Epidermal melanocyte (primary cell): ENCODE results near the gene GFAP.
A peak's percentile ranks its signal among the peaks of the same experiment; 100 is the strongest.

Experiments
- DNase-seq: peaks from one replicate; pipeline ENCODE4 v3.0.0; 2011; ENCODE audit warnings: low spot score; ENCODE audit not compliant: insufficient read length

GFAP gene

GRCh38 chr17:44932096-44932786 lies 16.9 kb upstream of the GFAP start:
- no peak for DNase-seq

GRCh38 chr17:44931376-44931775 lies 16.1 kb upstream of the GFAP start:
- no peak for DNase-seq

GRCh38 chr17:44930667-44931066 lies 15.4 kb upstream of the GFAP start:
- no peak for DNase-seq

- DNase-seq, result peak; percentile 11
These were observed 13.8 kb upstream of the GFAP start for GRCh38 chr17:44928950-44929720.

DNA sequence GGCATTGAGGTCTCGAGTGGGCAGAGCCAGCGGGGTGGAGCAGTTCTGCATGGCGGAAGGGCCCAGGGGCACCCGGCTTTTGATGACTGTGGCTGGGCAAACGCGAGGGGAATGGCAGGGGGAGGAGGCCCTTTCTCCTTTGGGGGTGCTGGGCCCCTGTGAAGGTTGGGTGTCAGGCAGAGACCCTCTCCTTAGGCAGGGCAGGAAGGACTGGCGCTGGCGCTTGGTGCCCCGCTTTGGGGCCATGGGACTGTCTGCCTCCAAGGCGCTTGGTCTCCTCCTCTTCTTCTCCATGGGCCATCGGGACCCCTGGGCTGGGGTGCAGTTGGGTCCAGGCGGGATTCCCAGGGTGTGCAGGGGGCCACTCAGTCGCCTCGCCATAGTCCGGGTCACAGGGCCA lies 12.8 kb upstream of the GFAP start:
- DNase-seq, result no peak

DNA sequence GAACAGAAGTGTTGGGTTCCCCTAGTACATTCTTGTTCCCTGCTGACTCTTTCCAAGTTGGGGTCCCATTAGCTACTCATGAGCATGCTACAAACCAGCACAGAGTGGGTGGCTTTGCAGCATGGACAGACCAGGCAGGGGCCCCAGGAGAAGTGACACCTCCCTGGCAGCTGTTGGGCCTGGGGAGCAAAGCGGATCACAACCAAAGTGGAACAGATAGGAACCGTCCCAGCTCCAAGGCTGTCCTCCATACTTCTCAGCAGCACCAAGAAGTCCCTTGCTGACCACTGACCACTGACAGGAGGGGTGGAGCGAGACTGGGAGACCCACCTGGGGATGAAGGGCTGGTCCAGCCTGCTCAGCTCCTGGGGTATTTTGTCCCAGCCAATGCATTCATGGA lies 12.4 kb upstream of the GFAP start:
- no peak for DNase-seq

- no peak for DNase-seq
These were observed 11.7 kb upstream of the GFAP start for GRCh38 chr17:44926821-44927525.

- DNase-seq, result no peak
These were observed 10.7 kb upstream of the GFAP start for GRCh38 chr17:44925731-44926697.

DNA sequence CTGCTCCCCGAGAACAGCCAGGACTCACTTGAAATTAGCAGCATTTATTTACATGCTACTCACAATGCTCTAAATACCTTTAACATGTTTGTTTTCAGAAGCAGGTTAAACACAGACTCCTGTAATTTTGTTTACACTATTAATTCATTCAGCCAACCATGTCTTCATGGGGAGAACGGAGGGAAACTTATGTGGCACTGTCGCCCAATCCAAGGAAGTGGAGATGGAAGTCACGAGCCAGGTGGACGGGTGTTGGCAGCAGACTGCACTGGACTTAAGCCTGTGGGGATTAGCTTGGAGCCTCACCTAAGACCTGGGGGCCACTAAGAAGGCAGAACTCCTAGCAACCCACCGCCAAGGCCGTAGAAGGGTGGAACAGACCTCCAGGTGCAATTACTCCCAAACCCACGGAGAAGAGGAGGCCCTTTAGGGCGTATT lies 8.8 kb upstream of the GFAP start:
- DNase-seq, result no peak

- DNase-seq, result no peak
These were observed 7.6 kb upstream of the GFAP start for GRCh38 chr17:44922746-44923470.

GRCh38 chr17:44922136-44922535 lies 6.8 kb upstream of the GFAP start:
- DNase-seq, result no peak

DNA sequence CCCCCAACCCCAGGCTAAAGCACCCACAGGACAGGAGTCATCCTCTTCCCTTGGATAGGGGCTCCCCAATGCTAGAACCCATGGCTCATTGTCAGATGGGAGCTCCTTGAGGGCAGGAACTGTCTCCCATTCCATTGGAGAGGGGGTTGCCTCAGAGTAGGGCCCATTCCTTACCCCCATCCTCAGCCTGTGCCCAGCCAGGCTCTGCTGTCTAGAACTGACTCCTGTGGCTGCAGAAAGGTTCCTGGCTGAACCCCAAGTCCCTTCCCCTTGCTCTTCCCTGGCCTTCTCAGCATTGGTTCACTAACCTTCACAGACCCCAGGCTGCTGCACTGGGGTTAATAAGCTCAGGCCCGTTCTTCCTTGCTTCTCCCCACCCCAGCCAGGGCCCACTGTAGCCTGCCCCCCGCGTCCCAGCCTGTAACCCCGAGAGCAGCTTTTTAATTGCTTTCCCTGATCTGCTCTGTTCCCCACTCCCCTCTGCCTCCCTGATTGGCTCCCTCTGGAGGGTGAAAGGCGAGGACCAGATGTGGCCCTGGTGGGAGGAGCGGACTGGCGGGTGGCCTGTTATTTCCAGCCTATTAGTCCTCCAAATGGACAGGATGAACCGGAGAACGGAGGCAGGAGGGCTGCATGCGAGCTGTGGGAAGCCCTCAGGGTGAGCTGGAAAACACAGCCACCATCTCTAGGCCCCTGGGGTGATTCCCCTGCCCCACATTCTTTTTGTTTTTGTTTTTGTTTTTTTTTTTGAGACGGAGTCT lies 6.0 kb upstream of the GFAP start:
- no peak for DNase-seq

GRCh38 chr17:44920565-44920940 lies 5.3 kb upstream of the GFAP start:
- no peak for DNase-seq

DNA sequence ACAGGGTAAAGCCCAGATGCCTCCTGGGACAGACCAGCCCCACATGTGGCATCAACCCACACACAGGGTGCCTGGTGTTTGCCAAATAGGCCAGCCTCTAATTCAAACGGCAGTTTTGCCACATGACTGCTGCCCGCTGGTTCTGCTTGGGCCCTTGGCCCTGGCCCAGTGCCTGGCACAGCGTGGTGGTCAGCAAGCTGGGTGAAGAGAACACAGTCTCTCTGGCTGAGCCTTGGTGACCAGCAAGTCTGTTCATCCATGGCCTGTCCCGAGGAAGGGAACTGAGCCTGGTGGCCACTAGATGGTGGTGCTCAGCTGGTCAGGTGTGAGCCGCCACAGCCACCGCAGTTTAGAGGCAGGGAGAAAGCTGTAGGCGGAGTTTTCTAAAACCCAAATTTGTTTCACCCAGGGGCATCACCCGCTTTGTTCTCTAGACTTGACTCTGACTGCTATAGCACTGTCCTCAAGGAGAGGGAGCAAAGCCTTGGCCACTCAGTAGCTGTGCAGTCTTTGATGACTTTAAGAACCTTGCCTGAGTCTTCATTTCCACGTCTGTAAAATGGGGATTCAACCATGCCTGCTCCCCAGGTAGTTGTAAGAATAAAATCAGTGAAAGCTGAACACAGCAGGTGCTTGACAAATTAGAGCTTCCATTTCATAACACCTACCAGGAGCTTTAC lies 4.7 kb upstream of the GFAP start:
- DNase-seq, result peak; percentile 95

- no peak for DNase-seq
These were observed 4.1 kb upstream of the GFAP start for GRCh38 chr17:44919411-44919810.

DNA sequence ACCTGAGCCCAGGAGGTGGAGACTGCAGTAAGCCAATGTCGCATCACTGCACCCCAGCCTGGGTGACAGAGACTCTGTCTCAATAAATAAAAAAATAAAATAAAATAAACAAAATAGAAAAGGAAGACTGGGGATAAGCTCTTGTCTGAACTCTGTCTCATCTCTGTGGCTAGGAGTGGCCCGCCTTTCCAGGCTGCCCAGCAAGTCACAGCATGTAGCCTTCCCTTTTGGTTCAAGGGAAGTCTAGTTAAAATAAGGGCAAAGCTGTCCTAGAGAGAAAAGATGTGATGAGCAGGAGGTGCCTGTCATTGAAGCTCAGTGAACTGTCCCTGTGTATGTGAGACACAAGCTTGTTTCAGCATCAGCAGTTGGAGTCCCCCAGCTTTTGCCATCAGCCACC lies 2.7 kb upstream of the GFAP start:
- DNase-seq, result no peak

- DNase-seq, result no peak
These were observed 2.2 kb upstream of the GFAP start for GRCh38 chr17:44917456-44917855.

DNA sequence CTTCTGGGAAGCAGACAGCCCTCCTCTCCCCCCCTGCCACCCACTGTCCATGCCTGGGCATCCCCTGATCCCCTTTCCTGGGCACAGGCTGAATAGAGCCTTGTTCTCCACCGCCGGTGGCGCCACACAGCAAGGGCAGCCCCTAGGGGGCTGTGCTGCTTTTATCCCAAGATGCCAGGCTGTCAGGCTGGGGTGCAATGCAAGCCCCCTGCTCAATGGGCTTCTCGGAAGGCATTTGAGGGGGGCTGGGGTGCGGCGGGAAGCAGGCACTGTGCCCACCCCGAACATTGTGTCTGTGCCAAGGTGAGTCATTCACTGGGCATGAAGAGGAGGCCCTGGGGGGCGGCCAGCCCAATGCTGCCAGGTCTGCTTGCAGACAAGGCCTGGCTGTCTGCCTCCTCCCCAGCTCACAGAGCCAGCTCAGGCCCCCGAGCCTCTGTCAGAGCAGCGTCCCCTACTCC lies 1.5 kb upstream of the GFAP start:
- no peak for DNase-seq
